HEK293 (cell line): Measurements from ENCODE around the gene HMGN1.

ENCODE experiments used
- CTCF ChIP-seq: fragments of 450-650 bp; formaldehyde crosslinking; IDR thresholded peaks from 2 replicates; pipeline ENCODE4 v1.5.1; 2016; ENCODE audit warnings: missing biosample characterization, missing genetic modification characterization
- GLIS2 ChIP-seq: fragments of 450-650 bp; formaldehyde crosslinking; IDR thresholded peaks from 2 replicates; pipeline ENCODE4 v1.5.1; 2016; ENCODE audit warnings: missing biosample characterization, missing genetic modification characterization
- HOXD13 ChIP-seq: sonication (generic); formaldehyde crosslinking; IDR thresholded peaks from 2 replicates; pipeline ENCODE4 v1.8.0; 2022; ENCODE audit warnings: missing genetic modification reagents, borderline replicate concordance
- KLF1 ChIP-seq: fragments of 450-650 bp; formaldehyde crosslinking; IDR thresholded peaks from 2 replicates; pipeline ENCODE4 v1.5.1; 2016; ENCODE audit warnings: missing biosample characterization, missing genetic modification characterization
- MEIS1 ChIP-seq: sonication (generic); formaldehyde crosslinking; IDR thresholded peaks from 2 replicates; pipeline ENCODE4 v1.8.1; 2022; ENCODE audit warnings: missing genetic modification reagents, mild to moderate bottlenecking, borderline replicate concordance
- OSR2 ChIP-seq: fragments of 450-650 bp; formaldehyde crosslinking; IDR thresholded peaks from 2 replicates; pipeline ENCODE4 v1.5.1; 2016; ENCODE audit warnings: missing biosample characterization, missing genetic modification characterization
- PBX3 ChIP-seq: sonication (generic); formaldehyde crosslinking; IDR thresholded peaks from 2 replicates; pipeline ENCODE4 v1.8.1; 2022; ENCODE audit warnings: mild to moderate bottlenecking, moderate library complexity, missing genetic modification reagents
- RBAK ChIP-seq: fragments of 450-650 bp; formaldehyde crosslinking; IDR thresholded peaks from 2 replicates; pipeline ENCODE4 v1.5.1; 2016; ENCODE audit warnings: missing biosample characterization, missing genetic modification characterization
- TCF7L2 ChIP-seq: IDR thresholded peaks from 2 replicates; pipeline ENCODE4 v1.6.1; 2011; ENCODE audit warnings: low read depth, mild to moderate bottlenecking, inconsistent platforms, low read length, moderate library complexity, borderline replicate concordance
- ZBTB8A ChIP-seq: fragments of 450-650 bp; formaldehyde crosslinking; IDR thresholded peaks from 2 replicates; pipeline ENCODE4 v1.5.1; 2016; ENCODE audit warnings: missing biosample characterization, missing genetic modification characterization
- ZFP3 ChIP-seq: fragments of 450-650 bp; formaldehyde crosslinking; IDR thresholded peaks from 2 replicates; pipeline ENCODE4 v1.5.1; 2016; ENCODE audit warnings: low read depth, missing biosample characterization, missing genetic modification characterization
- ZFP41 ChIP-seq: fragments of 450-650 bp; formaldehyde crosslinking; IDR thresholded peaks from 2 replicates; pipeline ENCODE4 v1.5.1; 2016; ENCODE audit warnings: missing biosample characterization, missing genetic modification characterization, borderline replicate concordance
- ZNF175 ChIP-seq: fragments of 450-650 bp; formaldehyde crosslinking; IDR thresholded peaks from 2 replicates; pipeline ENCODE4 v1.5.1; 2016; ENCODE audit warnings: missing biosample characterization, missing genetic modification characterization
- ZNF202 ChIP-seq: fragments of 450-650 bp; formaldehyde crosslinking; IDR thresholded peaks from 2 replicates; pipeline ENCODE4 v1.5.1; 2016; ENCODE audit warnings: missing biosample characterization, missing genetic modification characterization, borderline replicate concordance
- ZNF214 ChIP-seq: fragments of 450-650 bp; formaldehyde crosslinking; IDR thresholded peaks from 2 replicates; pipeline ENCODE4 v1.5.1; 2017; ENCODE audit warnings: missing biosample characterization, mild to moderate bottlenecking, missing genetic modification characterization, borderline replicate concordance
- ZNF274 ChIP-seq, 2 experiments: fragments of 200-500 bp in 1 of 2; fragments of 450-650 bp in 1 of 2; sonication (Bioruptor generic) in 1 of 2; formaldehyde crosslinking in 1 of 2; IDR thresholded peaks; 2 replicates each; pipeline versions ENCODE4 v1.5.1 to v1.6.1; 2014 to 2016; ENCODE audit warnings: borderline replicate concordance in 1 of 2, inconsistent platforms in 1 of 2, low read length in 1 of 2, missing biosample characterization in 1 of 2, missing genetic modification characterization in 1 of 2
- ZNF280D ChIP-seq: fragments of 450-650 bp; formaldehyde crosslinking; IDR thresholded peaks from 2 replicates; pipeline ENCODE4 v1.5.1; 2016; ENCODE audit warnings: missing biosample characterization, missing genetic modification characterization
- ZNF354C ChIP-seq: fragments of 450-650 bp; formaldehyde crosslinking; IDR thresholded peaks from 2 replicates; pipeline ENCODE4 v1.5.1; 2016; ENCODE audit warnings: missing biosample characterization, missing genetic modification characterization, low read depth, borderline replicate concordance
- ZNF391 ChIP-seq: fragments of 450-650 bp; formaldehyde crosslinking; IDR thresholded peaks from 2 replicates; pipeline ENCODE4 v1.5.1; 2016; ENCODE audit warnings: low read depth, missing biosample characterization, missing genetic modification characterization, borderline replicate concordance
- ZNF510 ChIP-seq: fragments of 450-650 bp; formaldehyde crosslinking; IDR thresholded peaks from 2 replicates; pipeline ENCODE4 v1.5.1; 2018; ENCODE audit warnings: mild to moderate bottlenecking, missing genetic modification characterization, missing biosample characterization; ENCODE audit not compliant: insufficient replicate concordance
- ZNF555 ChIP-seq: fragments of 450-650 bp; formaldehyde crosslinking; conservative IDR thresholded peaks from 2 replicates; pipeline ENCODE4 v1.5.1; 2017; ENCODE audit warnings: missing biosample characterization, mild to moderate bottlenecking, missing genetic modification characterization, inconsistent platforms
- ZNF558 ChIP-seq: fragments of 450-650 bp; formaldehyde crosslinking; IDR thresholded peaks from 2 replicates; pipeline ENCODE4 v1.5.1; 2016; ENCODE audit warnings: missing biosample characterization, missing genetic modification characterization
- ZNF623 ChIP-seq: fragments of 450-650 bp; formaldehyde crosslinking; IDR thresholded peaks from 2 replicates; pipeline ENCODE4 v1.5.1; 2016; ENCODE audit warnings: missing biosample characterization, missing genetic modification characterization
- ZNF830 ChIP-seq: fragments of 450-650 bp; IDR thresholded peaks from 2 replicates; pipeline ENCODE4 v1.5.0; 2018; ENCODE audit warnings: missing biosample characterization, missing genetic modification characterization, low read depth, mild to moderate bottlenecking, moderate library complexity
- ZSCAN16 ChIP-seq: fragments of 450-650 bp; formaldehyde crosslinking; IDR thresholded peaks from 2 replicates; pipeline ENCODE4 v1.5.1; 2016; ENCODE audit warnings: missing biosample characterization, missing genetic modification characterization
- TF ChIP-seq, protein P1 (sequence below): fragments of 450-650 bp; formaldehyde crosslinking; IDR thresholded peaks from 2 replicates; pipeline ENCODE4 v1.5.1; 2017; ENCODE audit warnings: missing biosample characterization, missing genetic modification characterization
- TF ChIP-seq, protein P2 (sequence below): fragments of 450-650 bp; formaldehyde crosslinking; conservative IDR thresholded peaks from 2 replicates; pipeline ENCODE4 v1.5.1; 2016; ENCODE audit warnings: low read depth, missing biosample characterization, missing genetic modification characterization
- TF ChIP-seq, protein P3 (sequence below): fragments of 450-650 bp; formaldehyde crosslinking; IDR thresholded peaks from 2 replicates; pipeline ENCODE4 v1.5.1; 2016; ENCODE audit warnings: missing biosample characterization, missing genetic modification characterization

The HMGN1 gene

GRCh38 chr21:39327727-39328126 is 21.2 kb downstream of the HMGN1 start (continued):
- no peak for TF ChIP-seq HOXD13
- TF ChIP-seq ZNF558 (tag by site-specific recombination) = no peak
- TF ChIP-seq KLF1 (tag by site-specific recombination) = no peak
- no peak for TF ChIP-seq ZFP3 (tag by site-specific recombination)
- peak; percentile 49 for TF ChIP-seq ZNF510 (tag by site-specific recombination)
- TF ChIP-seq ZNF274 (IDR thresholded peaks at IDR 0.05; ENCODE audit: low read length) = no peak
- TF ChIP-seq ZNF274 (tag by site-specific recombination; IDR thresholded peaks at IDR 0.05; ENCODE audit: borderline replicate concordance) = no peak
- TF ChIP-seq RBAK (tag by site-specific recombination) = no peak
- TF ChIP-seq ZNF623 (tag by site-specific recombination) = peak; percentile 58
- TF ChIP-seq ZNF214 (tag by site-specific recombination) = no peak
- TF ChIP-seq OSR2 = no peak
- TF ChIP-seq ZSCAN16 (tag by site-specific recombination) = no peak
- TF ChIP-seq, protein P1, sequence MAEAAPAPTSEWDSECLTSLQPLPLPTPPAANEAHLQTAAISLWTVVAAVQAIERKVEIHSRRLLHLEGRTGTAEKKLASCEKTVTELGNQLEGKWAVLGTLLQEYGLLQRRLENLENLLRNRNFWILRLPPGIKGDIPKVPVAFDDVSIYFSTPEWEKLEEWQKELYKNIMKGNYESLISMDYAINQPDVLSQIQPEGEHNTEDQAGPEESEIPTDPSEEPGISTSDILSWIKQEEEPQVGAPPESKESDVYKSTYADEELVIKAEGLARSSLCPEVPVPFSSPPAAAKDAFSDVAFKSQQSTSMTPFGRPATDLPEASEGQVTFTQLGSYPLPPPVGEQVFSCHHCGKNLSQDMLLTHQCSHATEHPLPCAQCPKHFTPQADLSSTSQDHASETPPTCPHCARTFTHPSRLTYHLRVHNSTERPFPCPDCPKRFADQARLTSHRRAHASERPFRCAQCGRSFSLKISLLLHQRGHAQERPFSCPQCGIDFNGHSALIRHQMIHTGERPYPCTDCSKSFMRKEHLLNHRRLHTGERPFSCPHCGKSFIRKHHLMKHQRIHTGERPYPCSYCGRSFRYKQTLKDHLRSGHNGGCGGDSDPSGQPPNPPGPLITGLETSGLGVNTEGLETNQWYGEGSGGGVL (tag by site-specific recombination) = no peak
- no peak for TF ChIP-seq PBX3
- TF ChIP-seq, protein P2, sequence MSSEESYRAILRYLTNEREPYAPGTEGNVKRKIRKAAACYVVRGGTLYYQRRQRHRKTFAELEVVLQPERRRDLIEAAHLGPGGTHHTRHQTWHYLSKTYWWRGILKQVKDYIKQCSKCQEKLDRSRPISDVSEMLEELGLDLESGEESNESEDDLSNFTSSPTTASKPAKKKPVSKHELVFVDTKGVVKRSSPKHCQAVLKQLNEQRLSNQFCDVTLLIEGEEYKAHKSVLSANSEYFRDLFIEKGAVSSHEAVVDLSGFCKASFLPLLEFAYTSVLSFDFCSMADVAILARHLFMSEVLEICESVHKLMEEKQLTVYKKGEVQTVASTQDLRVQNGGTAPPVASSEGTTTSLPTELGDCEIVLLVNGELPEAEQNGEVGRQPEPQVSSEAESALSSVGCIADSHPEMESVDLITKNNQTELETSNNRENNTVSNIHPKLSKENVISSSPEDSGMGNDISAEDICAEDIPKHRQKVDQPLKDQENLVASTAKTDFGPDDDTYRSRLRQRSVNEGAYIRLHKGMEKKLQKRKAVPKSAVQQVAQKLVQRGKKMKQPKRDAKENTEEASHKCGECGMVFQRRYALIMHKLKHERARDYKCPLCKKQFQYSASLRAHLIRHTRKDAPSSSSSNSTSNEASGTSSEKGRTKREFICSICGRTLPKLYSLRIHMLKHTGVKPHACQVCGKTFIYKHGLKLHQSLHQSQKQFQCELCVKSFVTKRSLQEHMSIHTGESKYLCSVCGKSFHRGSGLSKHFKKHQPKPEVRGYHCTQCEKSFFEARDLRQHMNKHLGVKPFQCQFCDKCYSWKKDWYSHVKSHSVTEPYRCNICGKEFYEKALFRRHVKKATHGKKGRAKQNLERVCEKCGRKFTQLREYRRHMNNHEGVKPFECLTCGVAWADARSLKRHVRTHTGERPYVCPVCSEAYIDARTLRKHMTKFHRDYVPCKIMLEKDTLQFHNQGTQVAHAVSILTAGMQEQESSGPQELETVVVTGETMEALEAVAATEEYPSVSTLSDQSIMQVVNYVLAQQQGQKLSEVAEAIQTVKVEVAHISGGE (tag by site-specific recombination) = peak; percentile 54; the same call in 1 of the 2 replicates
- no peak for TF ChIP-seq TCF7L2
- TF ChIP-seq GLIS2 (tag by site-specific recombination) = no peak
- no peak for TF ChIP-seq MEIS1 (CRISPR knock-in tag)
- no peak for TF ChIP-seq ZNF280D (tag by site-specific recombination)
- TF ChIP-seq ZBTB8A (tag by site-specific recombination) = 0 out of 2 replicates have a peak, but pooled peaks have one; percentile 35
- no peak for TF ChIP-seq ZNF830 (tag by site-specific recombination)
- TF ChIP-seq ZNF555 (tag by site-specific recombination) = peak; percentile 62
- TF ChIP-seq ZNF354C (tag by site-specific recombination) = 0 out of 2 replicates have a peak, but pooled peaks have one; percentile 15
- no peak for TF ChIP-seq CTCF (tag by site-specific recombination)
- TF ChIP-seq ZFP41 (tag by site-specific recombination) = no peak
- TF ChIP-seq ZNF202 = no peak
- TF ChIP-seq ZNF175 = no peak
- TF ChIP-seq, protein P3, sequence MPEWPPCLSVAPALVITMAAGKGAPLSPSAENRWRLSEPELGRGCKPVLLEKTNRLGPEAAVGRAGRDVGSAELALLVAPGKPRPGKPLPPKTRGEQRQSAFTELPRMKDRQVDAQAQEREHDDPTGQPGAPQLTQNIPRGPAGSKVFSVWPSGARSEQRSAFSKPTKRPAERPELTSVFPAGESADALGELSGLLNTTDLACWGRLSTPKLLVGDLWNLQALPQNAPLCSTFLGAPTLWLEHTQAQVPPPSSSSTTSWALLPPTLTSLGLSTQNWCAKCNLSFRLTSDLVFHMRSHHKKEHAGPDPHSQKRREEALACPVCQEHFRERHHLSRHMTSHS = no peak
- no peak for TF ChIP-seq ZNF391 (tag by site-specific recombination)
